Measurements from ENCODE around the gene DAG1.
A peak's percentile ranks its signal among the peaks of the same experiment; 100 is the strongest.

Gene DAG1

DNA sequence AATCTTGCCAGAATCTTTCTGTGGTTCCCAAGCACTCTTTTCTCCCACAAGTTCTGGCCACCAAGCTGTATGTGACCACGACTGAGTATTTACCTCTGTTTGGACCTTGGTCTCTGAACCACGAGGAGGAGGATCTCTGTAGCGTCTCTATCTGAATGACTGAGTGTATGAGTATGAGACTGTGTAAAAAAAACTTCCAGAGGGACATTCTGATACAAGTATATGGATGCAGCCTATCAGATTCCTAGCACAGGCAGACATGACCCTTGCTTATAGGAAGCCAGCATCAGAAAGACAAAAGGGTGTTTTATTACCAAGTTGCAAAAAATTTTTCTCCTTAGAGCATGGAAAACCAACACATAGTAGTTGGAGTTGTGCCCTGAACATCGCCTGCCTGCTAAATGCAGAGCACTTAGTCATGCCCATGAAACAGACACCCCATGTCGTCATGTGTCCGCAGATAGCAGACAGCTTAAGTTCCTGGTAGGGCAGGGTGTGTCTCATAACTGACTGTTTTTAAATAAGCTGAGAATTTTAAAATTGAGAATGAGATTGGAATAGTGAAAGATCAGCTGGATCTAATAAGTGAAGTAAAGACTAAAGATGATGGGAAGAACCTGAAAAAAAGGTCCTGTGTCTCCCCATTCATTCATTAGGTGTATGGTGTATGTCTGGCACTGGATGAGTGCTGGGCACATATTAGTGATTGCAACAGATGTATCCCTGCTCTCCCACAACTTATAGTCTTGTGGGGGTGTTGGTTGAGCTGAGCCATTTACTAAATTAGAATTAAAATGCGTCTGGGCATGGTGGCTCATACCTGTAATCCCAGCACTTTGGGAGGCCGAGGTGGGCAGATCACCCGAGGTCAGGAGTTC lies 30.9 kb downstream of the DAG1 start:
- peak overlapping the region; percentile 4 for H3K4me3 ChIP-seq (ENCODE audit: low read length)
- TF ChIP-seq, protein P1, sequence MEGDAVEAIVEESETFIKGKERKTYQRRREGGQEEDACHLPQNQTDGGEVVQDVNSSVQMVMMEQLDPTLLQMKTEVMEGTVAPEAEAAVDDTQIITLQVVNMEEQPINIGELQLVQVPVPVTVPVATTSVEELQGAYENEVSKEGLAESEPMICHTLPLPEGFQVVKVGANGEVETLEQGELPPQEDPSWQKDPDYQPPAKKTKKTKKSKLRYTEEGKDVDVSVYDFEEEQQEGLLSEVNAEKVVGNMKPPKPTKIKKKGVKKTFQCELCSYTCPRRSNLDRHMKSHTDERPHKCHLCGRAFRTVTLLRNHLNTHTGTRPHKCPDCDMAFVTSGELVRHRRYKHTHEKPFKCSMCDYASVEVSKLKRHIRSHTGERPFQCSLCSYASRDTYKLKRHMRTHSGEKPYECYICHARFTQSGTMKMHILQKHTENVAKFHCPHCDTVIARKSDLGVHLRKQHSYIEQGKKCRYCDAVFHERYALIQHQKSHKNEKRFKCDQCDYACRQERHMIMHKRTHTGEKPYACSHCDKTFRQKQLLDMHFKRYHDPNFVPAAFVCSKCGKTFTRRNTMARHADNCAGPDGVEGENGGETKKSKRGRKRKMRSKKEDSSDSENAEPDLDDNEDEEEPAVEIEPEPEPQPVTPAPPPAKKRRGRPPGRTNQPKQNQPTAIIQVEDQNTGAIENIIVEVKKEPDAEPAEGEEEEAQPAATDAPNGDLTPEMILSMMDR (conservative IDR thresholded peaks at IDR 0.05; ENCODE audit: low read length): no peak
- peak; percentile 96 for DNase-seq (ENCODE audit: low read depth)

DNA sequence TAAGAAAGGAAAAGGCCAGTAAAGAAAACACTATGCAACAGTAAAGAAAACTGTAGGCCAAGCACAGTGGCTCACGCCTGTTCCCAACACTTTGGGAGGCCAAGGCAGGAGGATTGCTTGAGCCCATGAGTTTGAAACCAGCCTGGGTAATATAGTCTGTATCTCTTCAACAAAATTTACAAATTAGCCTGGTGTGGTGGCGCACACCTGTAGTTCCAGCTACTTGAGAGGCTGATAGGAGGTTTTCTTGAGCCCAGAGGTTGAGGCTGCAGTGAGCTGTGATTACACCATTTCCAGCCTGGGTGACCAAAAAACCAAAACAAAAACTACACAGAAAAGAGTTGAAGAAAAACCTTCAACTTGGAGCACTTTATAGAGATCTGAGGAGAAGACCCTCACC lies 31.8 kb downstream of the DAG1 start:
- TF ChIP-seq, protein P1 (conservative IDR thresholded peaks at IDR 0.05; ENCODE audit: low read length): no peak

DNA sequence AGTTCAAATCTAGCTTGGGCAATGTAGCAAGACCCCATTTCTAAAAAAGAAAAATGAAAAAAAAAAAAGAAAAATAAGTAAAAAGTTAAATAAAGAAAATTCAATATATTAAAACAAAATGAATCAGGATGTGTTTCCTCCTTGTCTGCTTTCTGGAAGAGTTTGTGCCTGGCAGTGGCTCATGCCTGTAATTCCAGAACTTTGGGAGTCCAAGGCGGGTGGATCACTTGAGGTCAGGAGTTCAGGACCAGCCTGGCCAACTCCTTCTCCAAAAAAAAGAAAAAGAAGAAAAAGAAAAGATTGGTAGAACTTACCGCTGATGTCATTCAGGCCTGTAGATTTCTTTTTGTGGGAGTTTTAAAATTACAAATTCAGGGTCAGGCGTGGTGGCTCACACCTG lies 36.8 kb downstream of the DAG1 start:
- no peak for DNase-seq (ENCODE audit: low read depth)
- no peak overlapping the region for H3K4me3 ChIP-seq (ENCODE audit: low read length)
- TF ChIP-seq, protein P1 (conservative IDR thresholded peaks at IDR 0.05; ENCODE audit: low read length): no peak

More for the DNA sequence above, 31.8 kb downstream of the DAG1 start:
- H3K4me3 ChIP-seq (ENCODE audit: low read length): no peak overlapping the region
- no peak for DNase-seq (ENCODE audit: low read depth)

DNA sequence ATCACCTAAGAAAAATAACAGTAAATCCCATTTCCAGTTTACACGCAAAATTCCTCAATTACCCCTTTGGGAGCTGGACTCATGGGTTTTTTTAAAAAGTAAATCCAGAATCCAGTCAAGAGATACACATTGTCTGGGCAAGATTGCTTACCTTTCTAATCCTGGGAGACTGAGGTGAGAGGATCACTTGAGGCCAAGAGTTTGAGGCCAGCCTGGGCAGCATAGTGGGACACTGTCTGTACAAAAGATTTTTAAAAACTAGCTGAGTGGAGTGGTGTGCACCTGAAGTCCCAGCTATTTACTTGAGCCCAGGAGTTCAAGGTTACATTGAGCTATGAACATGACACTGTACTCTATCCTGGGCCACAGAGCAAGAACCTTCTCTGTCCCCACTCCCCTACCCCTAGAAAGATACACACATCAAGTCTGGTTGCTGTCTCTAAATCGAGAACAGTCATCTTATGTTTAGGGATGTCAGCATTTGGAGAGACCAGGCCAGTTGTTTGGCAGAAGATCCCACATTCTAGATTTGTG lies 39.0 kb downstream of the DAG1 start:
- DNase-seq (ENCODE audit: low read depth): no peak
- TF ChIP-seq, protein P1 (conservative IDR thresholded peaks at IDR 0.05; ENCODE audit: low read length): no peak
- H3K4me3 ChIP-seq (ENCODE audit: low read length): no peak overlapping the region

DNA sequence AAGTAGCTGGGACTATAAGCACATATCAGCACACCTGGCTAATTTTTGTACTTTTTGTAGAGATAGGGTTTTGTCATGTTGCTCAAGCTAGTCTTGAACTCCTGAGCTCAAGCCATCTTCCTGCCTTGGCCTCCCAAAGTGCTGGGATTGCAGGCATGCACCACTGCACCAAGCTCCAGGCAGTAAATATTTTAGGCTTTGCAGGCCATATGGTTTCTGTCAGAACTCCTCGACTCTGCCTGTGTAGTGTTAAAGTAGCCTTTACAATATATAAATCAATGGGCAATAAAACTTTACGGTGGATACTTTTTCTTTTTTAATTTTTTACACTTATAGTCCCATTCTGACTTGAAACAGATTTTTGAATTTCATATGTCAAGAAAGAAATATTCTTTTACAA lies 41.6 kb downstream of the DAG1 start:
- DNase-seq (ENCODE audit: low read depth): no peak
- no peak overlapping the region for H3K4me3 ChIP-seq (ENCODE audit: low read length)
- TF ChIP-seq, protein P1 (conservative IDR thresholded peaks at IDR 0.05; ENCODE audit: low read length): no peak

DNA sequence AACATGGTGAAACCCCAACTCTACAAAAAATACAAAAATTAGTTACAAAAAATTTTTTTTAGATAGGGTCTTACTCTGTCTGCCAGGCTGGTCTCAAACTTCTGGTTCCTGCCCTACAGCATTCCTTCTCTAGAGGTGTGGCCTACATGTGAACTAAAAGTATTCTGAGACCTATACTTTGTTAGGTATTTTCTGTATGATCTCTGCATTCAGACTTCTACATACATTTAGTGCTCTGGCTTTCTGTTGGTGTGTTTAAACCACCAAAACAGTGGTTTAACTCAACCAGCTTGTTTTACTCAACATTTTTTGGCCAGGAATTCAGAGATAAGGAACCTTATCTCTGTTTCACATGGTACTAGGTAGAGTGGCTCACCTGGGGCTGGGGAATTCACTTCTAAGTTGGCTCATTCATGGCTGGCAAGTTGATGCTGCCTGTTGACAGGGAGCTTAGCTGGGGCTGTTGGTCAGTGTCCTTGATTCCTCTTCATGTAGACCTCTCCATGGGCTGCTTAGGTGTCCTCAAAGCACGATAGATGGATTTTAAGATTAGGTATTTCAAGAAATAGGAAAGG lies 42.8 kb downstream of the DAG1 start:
- no peak overlapping the region for H3K4me3 ChIP-seq (ENCODE audit: low read length)
- TF ChIP-seq, protein P1 (conservative IDR thresholded peaks at IDR 0.05; ENCODE audit: low read length): no peak
- no peak for DNase-seq (ENCODE audit: low read depth)
